SK-N-SH (cell line): Measurements from ENCODE around the gene TIGD3. TPM values are rescaled to one million over a fixed set of nuclear protein-coding genes. Genes with fewer than 3 reads are reported as not detected.

ENCODE experiments used
- CTCF ChIA-PET: fragments of 300-600, 350-600 bp; formaldehyde crosslinking; extraction: SDS; loops from one replicate; lab custom pipeline; 2021; lab: Yijun Ruan, JAX
- POLR2A ChIA-PET: fragments of 350-600 bp; sonication (Branson Sonifier 250); formaldehyde crosslinking; extraction: SDS; loops from one replicate; lab custom pipeline; 2020; ENCODE audit warnings: antibody characterized with exemption, inconsistent platforms; lab: Yijun Ruan, JAX
- DNase-seq: peaks from one replicate; pipeline ENCODE4 v3.0.0; 2012
- H2AFZ ChIP-seq: fragments of 200-600 bp; sonication (generic); 2 replicates; pipeline ENCODE4 v1.8.1; 2016; ENCODE audit warnings: antibody characterized with exemption, mild to moderate bottlenecking, low read depth
- H3F3A ChIP-seq: fragments of 200-600 bp; sonication (generic); replicated peaks from 2 replicates; pipeline ENCODE3; 2016; ENCODE audit warnings: antibody characterized with exemption, mild to moderate bottlenecking; ENCODE audit not compliant: insufficient read depth
- H3K27ac ChIP-seq, 2 experiments: fragments of 200-500 bp in 1 of 2; fragments of 200-600 bp in 1 of 2; sonication (Bioruptor generic) in 1 of 2; sonication (generic), shearing (Covaris generic) in 1 of 2; 2 replicates each; pipeline versions ENCODE4 v1.5.1 to v1.6.1; 2014 to 2016; ENCODE audit warnings: low read depth in 2 of 2, inconsistent platforms in 1 of 2, low read length in 1 of 2, mild to moderate bottlenecking in 1 of 2, mixed read lengths in 1 of 2
- H3K27me3 ChIP-seq: fragments of 200-600 bp; sonication (generic), shearing (Covaris generic); 2 replicates; pipeline ENCODE4 v1.6.1; 2016; ENCODE audit warnings: mixed run types; ENCODE audit not compliant: insufficient read depth
- H3K36me3 ChIP-seq, 2 experiments: fragments of 200-500 bp in 1 of 2; fragments of 200-600 bp in 1 of 2; sonication (Bioruptor generic) in 1 of 2; sonication (generic) in 1 of 2; replicated peaks in 1 of 2; 2 replicates each; pipeline versions ENCODE3 to v1.5.1; 2014 to 2016; ENCODE audit warnings: low read length in 1 of 2, mild to moderate bottlenecking in 1 of 2; ENCODE audit not compliant: insufficient read depth in 2 of 2, control insufficient read depth in 1 of 2
- H3K4me1 ChIP-seq, 2 experiments: fragments of 200-500 bp in 1 of 2; fragments of 200-600 bp in 1 of 2; sonication (Bioruptor generic) in 1 of 2; sonication (generic), shearing (Covaris generic) in 1 of 2; 2 replicates each; pipeline versions ENCODE4 v1.5.1 to v1.6.1; 2014 to 2016; ENCODE audit warnings: low read depth in 1 of 2, low read length in 1 of 2, mixed run types in 1 of 2; ENCODE audit not compliant: insufficient read depth in 2 of 2, control insufficient read depth in 1 of 2
- H3K4me2 ChIP-seq: fragments of 200-600 bp; sonication (generic), shearing (Covaris generic); 2 replicates; pipeline ENCODE4 v1.6.1; 2017; ENCODE audit warnings: mixed run types
- H3K4me3 ChIP-seq, 2 experiments: fragments of 200-500 bp in 1 of 2; fragments of 200-600 bp in 1 of 2; sonication (Bioruptor generic) in 1 of 2; sonication (generic), shearing (Covaris generic) in 1 of 2; 2 replicates each; pipeline versions ENCODE4 v1.5.1 to v1.8.1; 2014 to 2016; ENCODE audit warnings: low read depth in 2 of 2, inconsistent platforms in 1 of 2, low read length in 1 of 2, mild to moderate bottlenecking in 1 of 2, mixed read lengths in 1 of 2, moderate library complexity in 1 of 2
- H3K79me2 ChIP-seq: fragments of 200-600 bp; sonication (generic); 2 replicates; pipeline ENCODE4 v1.8.1; 2017; ENCODE audit warnings: mild to moderate bottlenecking; ENCODE audit not compliant: insufficient read depth
- H3K9ac ChIP-seq: fragments of 200-600 bp; sonication (generic); 2 replicates; pipeline ENCODE4 v1.6.1; 2017; ENCODE audit warnings: mixed run types
- H3K9me2 ChIP-seq: fragments of 200-600 bp; sonication (generic); 2 replicates; pipeline ENCODE4 v1.6.1; 2017; ENCODE audit warnings: mixed run types
- H3K9me3 ChIP-seq: fragments of 200-600 bp; sonication (generic); 2 replicates; pipeline ENCODE4 v1.6.1; 2017; ENCODE audit warnings: mixed run types, mild to moderate bottlenecking, moderate library complexity
- H4K20me1 ChIP-seq: fragments of 200-600 bp; sonication (generic); 2 replicates; pipeline ENCODE4 v1.6.1; 2017; ENCODE audit warnings: mild to moderate bottlenecking, mixed run types; ENCODE audit not compliant: insufficient read depth
- CTCF ChIP-seq: fragments of 200-600 bp; sonication (generic); IDR thresholded peaks from 2 replicates; pipeline ENCODE4 v1.6.1; 2017; ENCODE audit warnings: antibody characterized with exemption, mild to moderate bottlenecking, moderate library complexity
- FOSL2 ChIP-seq: IDR thresholded peaks from 2 replicates; pipeline ENCODE4 v1.4.0; 2012; ENCODE audit warnings: low read depth, mild to moderate bottlenecking, moderate library complexity, borderline replicate concordance
- FOXJ3 ChIP-seq: sonication (generic); formaldehyde crosslinking; IDR thresholded peaks from 2 replicates; pipeline ENCODE4 v1.5.1; 2020; ENCODE audit warnings: mild to moderate bottlenecking, missing genetic modification reagents
- GABPA ChIP-seq: IDR thresholded peaks from 2 replicates; pipeline ENCODE4 v1.4.0; 2012; ENCODE audit warnings: low read depth, mild to moderate bottlenecking
- MAX ChIP-seq: IDR thresholded peaks from 2 replicates; pipeline ENCODE4 v1.4.0; 2012; ENCODE audit warnings: low read depth
- MXI1 ChIP-seq: IDR thresholded peaks from 2 replicates; pipeline ENCODE4 v1.6.1; 2012; ENCODE audit warnings: mild to moderate bottlenecking, low read depth, low read length, improper control_type of control experiment
- NRF1 ChIP-seq: IDR thresholded peaks from 2 replicates; pipeline ENCODE4 v1.6.1; 2012; ENCODE audit warnings: low read depth, mild to moderate bottlenecking, low read length
- RAD21 ChIP-seq: IDR thresholded peaks from 2 replicates; pipeline ENCODE4 v1.6.1; 2012; ENCODE audit warnings: mild to moderate bottlenecking, low read length
- RXRA ChIP-seq: IDR thresholded peaks from 2 replicates; pipeline ENCODE4 v1.4.0; 2012; ENCODE audit warnings: low read depth, mild to moderate bottlenecking, borderline replicate concordance
- SIN3A ChIP-seq: IDR thresholded peaks from 2 replicates; pipeline ENCODE4 v1.6.1; 2012; ENCODE audit warnings: low read depth, mild to moderate bottlenecking, low read length, moderate library complexity, borderline replicate concordance
- SMC3 ChIP-seq: IDR thresholded peaks from 2 replicates; pipeline ENCODE4 v1.6.1; 2012; ENCODE audit warnings: low read depth, low read length, improper control_type of control experiment
- TAF1 ChIP-seq: IDR thresholded peaks from 2 replicates; pipeline ENCODE4 v1.6.1; 2012; ENCODE audit warnings: low read depth, mild to moderate bottlenecking, low read length, moderate library complexity, borderline replicate concordance
- TCF12 ChIP-seq: IDR thresholded peaks from 2 replicates; pipeline ENCODE4 v1.4.0; 2012
- USF2 ChIP-seq: fragments of 150-350 bp; IDR thresholded peaks from 2 replicates; pipeline ENCODE4 v1.6.1; 2017; ENCODE audit warnings: antibody characterized with exemption, low read length, low read depth, borderline replicate concordance
- ZBTB33 ChIP-seq: IDR thresholded peaks from 2 replicates; pipeline ENCODE4 v1.4.0; 2012; ENCODE audit warnings: low read depth, borderline replicate concordance
- WGBS: methylation state at CpG from one replicate; pipeline ENCODE4 v1.1.6; 2017; ENCODE audit warnings: low lambda C conversion rate; 5-methylcytosine and 5-hydroxymethylcytosine counted together
- polyA plus RNA-seq, 3 experiments: library from polyadenylated mRNA; depleted of rRNA; stranded (reverse); fragments of >200 nt; gene quantifications; 2 replicates each; pipeline ENCODE4 v1.2.3, GENCODE V29; 2012
- TF ChIP-seq, protein P1 (sequence below): IDR thresholded peaks from 2 replicates; pipeline ENCODE4 v1.4.0; 2012; ENCODE audit warnings: low read depth, borderline replicate concordance
- TF ChIP-seq, protein P2 (sequence below): fragments of 150-350 bp; IDR thresholded peaks from 2 replicates; pipeline ENCODE4 v1.6.1; 2016; ENCODE audit warnings: mild to moderate bottlenecking, low read depth, low read length
- TF ChIP-seq, protein P3 (sequence below): IDR thresholded peaks from 2 replicates; pipeline ENCODE4; 2012

The TIGD3 gene
- polyA plus RNA-seq, 1 of the 3 experiments (the other 2 are of a cell fraction), result 0.41 TPM

- H3K4me3 ChIP-seq, result no peak overlapping the region
- H3K9me2 ChIP-seq, result no peaks in the 10 kb centered on the region
- 0 out of 4 replicates have a peak overlapping the region, but pooled peaks of 1 of the 2 experiments have one; percentile 22 for H3K27ac ChIP-seq
- H2AFZ ChIP-seq, result no peak overlapping the region
- TF ChIP-seq FOXJ3 (no peak), MXI1 (no peak), SIN3A (no peak), CTCF (no peak; the same call in 1 of the 2 replicates), RAD21 (no peak), SMC3 (no peak), NRF1 (no peak), GABPA (no peak), ZBTB33 (no peak), MAX (no peak), FOSL2 (no peak), RXRA (no peak), TCF12 (no peak), USF2 (no peak), TAF1 (no peak)
- TF ChIP-seq, protein P1, sequence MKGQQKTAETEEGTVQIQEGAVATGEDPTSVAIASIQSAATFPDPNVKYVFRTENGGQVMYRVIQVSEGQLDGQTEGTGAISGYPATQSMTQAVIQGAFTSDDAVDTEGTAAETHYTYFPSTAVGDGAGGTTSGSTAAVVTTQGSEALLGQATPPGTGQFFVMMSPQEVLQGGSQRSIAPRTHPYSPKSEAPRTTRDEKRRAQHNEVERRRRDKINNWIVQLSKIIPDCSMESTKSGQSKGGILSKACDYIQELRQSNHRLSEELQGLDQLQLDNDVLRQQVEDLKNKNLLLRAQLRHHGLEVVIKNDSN, result no peak
- TF ChIP-seq, protein P2, sequence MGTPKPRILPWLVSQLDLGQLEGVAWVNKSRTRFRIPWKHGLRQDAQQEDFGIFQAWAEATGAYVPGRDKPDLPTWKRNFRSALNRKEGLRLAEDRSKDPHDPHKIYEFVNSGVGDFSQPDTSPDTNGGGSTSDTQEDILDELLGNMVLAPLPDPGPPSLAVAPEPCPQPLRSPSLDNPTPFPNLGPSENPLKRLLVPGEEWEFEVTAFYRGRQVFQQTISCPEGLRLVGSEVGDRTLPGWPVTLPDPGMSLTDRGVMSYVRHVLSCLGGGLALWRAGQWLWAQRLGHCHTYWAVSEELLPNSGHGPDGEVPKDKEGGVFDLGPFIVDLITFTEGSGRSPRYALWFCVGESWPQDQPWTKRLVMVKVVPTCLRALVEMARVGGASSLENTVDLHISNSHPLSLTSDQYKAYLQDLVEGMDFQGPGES, result no peak
- TF ChIP-seq, protein P3, sequence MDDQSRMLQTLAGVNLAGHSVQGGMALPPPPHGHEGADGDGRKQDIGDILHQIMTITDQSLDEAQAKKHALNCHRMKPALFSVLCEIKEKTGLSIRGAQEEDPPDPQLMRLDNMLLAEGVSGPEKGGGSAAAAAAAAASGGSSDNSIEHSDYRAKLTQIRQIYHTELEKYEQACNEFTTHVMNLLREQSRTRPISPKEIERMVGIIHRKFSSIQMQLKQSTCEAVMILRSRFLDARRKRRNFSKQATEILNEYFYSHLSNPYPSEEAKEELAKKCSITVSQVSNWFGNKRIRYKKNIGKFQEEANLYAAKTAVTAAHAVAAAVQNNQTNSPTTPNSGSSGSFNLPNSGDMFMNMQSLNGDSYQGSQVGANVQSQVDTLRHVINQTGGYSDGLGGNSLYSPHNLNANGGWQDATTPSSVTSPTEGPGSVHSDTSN, result no peak
- peak overlapping the region; percentile 26; the same call in 1 of the 2 replicates for H3K9ac ChIP-seq
- H3K36me3 ChIP-seq, result peaks cover 0 to 19% of the 10 kb centered on the region in 2 experiments
- peak overlapping the region; percentile 88; the same call in 1 of the 2 replicates for H3K4me2 ChIP-seq
- H3K4me1 ChIP-seq, result peaks cover 30 to 33% of the 10 kb centered on the region in 2 experiments; a peak in 2 of 4 replicates
- CTCF ChIA-PET, result interaction anchor here (1.3 to 6.6 kb wide), 2 partner anchors 15 to 25 kb away, joined by 3 to 47 read pairs; no protein-coding TSS in a partner anchor
- H4K20me1 ChIP-seq, result 0 out of 2 replicates have a peak, but pooled peaks cover 3% of the 10 kb centered on the region
- WGBS, result no CpG with 5 or more reads among the region's 9 CpGs
- POLR2A ChIA-PET, result interaction anchor here (1.0 to 1.8 kb wide), 2 partner anchors 28 to 29 kb away, joined by 3 to 5 read pairs; no protein-coding TSS in a partner anchor
- H3K79me2 ChIP-seq, result peaks cover 67% of the 10 kb centered on the region
- no peaks in the 10 kb centered on the region for H3K9me3 ChIP-seq
- no peak for DNase-seq
- H3F3A ChIP-seq, result no peaks in the 10 kb centered on the region
- H3K27me3 ChIP-seq, result no peaks in the 10 kb centered on the region
These were observed 36.4 kb downstream of the TIGD3 start for GRCh38 chr11:65390996-65391395.
